GM12878 (cell line): ENCODE results near the gene PRMT1. TPM values are rescaled to one million over a fixed set of nuclear protein-coding genes. Genes with fewer than 3 reads are reported as not detected.

Experiments
- DPF2 ChIP-seq: fragments of 450-650 bp; IDR thresholded peaks from 2 replicates; pipeline ENCODE4 v1.6.1; 2017; ENCODE audit warnings: mild to moderate bottlenecking
- HSF1 ChIP-seq: fragments of 150-350 bp; IDR thresholded peaks from 2 replicates; pipeline ENCODE4 v1.6.1; 2014; ENCODE audit warnings: mild to moderate bottlenecking, low read depth, low read length
- RBBP5 ChIP-seq: fragments of 200-600 bp; sonication (generic); conservative IDR thresholded peaks from 2 replicates; pipeline ENCODE4 v1.6.1; 2016
- TARDBP ChIP-seq: IDR thresholded peaks from 2 replicates; pipeline ENCODE4 v1.6.1; 2016; ENCODE audit warnings: borderline replicate concordance
- TCF7 ChIP-seq: IDR thresholded peaks from 2 replicates; pipeline ENCODE4 v1.6.1; 2014; ENCODE audit warnings: antibody characterized with exemption, borderline replicate concordance
- microRNA-seq: library from miRNA; unstranded; fragments of <30 nt; microRNA quantifications from one replicate; pipeline ENCODE4, GENCODE V29; 2018
- polyA plus RNA-seq, 11 experiments: library from polyadenylated mRNA; depleted of rRNA in 4 of 11; unstranded in 6 of 11; stranded (reverse) in 5 of 11; fragments of >200 nt; fragmentation: Nextera tagmentation in 4 of 11; fragmentation: Illumina TruSeq in 1 of 11; extraction: Ambion mirVana in 4 of 11; extraction: Trizol in 1 of 11; gene quantifications; 1 replicate in 1 of 11; 2 replicates in 10 of 11; pipeline versions ENCODE4 v1.2.1 to v1.2.3, GENCODE V29; 2011 to 2016; ENCODE audit warnings: inconsistent platforms in 2 of 11, missing spikeins in 2 of 11, low read depth in 1 of 11
- small RNA-seq: library from RNA; depleted of rRNA; stranded (forward); fragments of <200 nt; gene quantifications from one replicate; pipeline ENCODE3, GENCODE V24; 2014
- total RNA-seq, 4 experiments: library from RNA; depleted of rRNA in 3 of 4; stranded (reverse); fragments of >200 nt in 3 of 4; fragmentation: Illumina TruSeq in 1 of 4; extraction: Trizol in 1 of 4; gene quantifications; 2 replicates each; pipeline versions ENCODE4 v1.2.1 to v1.2.3, GENCODE V29; 2013 to 2021

PRMT1 gene
- total and polyA plus RNA-seq, 10 of the 15 experiments (the other 5 are each of a cell fraction or from before 2014, with no cell fraction given), result 19.9 to 667 (median 444) TPM

GRCh38 chr19:49730166-49730565 lies 53.1 kb downstream of the PRMT1 start (continued):
- TF ChIP-seq TARDBP, result no peak
- TF ChIP-seq TCF7, result no peak
- TF ChIP-seq HSF1, result no peak
- TF ChIP-seq DPF2, result no peak
- TF ChIP-seq RBBP5, result no peak

Small RNA genes lying within 50 kb of the gene (microRNA-seq; reads per million reads assigned to microRNA genes)
- 0.56 reads per million for gene MIR5088

Small RNA genes lying within 50 kb of the gene (small RNA-seq; reads per million reads assigned to genes)
- 0.20 reads per million for gene MIR5088

Other genes starting within 250 kb of the PRMT1 start
Only the 7 nearest of the 26 such genes appear.
- 1.0 and 1.8 TPM in 2 replicates for gene RRAS, start 37.1 kb upstream of the PRMT1 start, total RNA-seq (2014; rRNA removed)
- 1.1 TPM in 2 replicates for gene RRAS, start 37.1 kb upstream of the PRMT1 start, total RNA-seq (2014; rRNA removed; fragmentation: Illumina TruSeq; extraction: Trizol)
- gene RRAS, start 37.1 kb upstream of the PRMT1 start, total RNA-seq (2021), result 1.3 and 1.8 TPM in 2 replicates
- 2.3 and 4.1 TPM in 2 replicates for gene RRAS, start 37.1 kb upstream of the PRMT1 start, polyA plus RNA-seq (2011; rRNA removed)
- gene RRAS, start 37.1 kb upstream of the PRMT1 start, polyA plus RNA-seq (2014; fragmentation: Illumina TruSeq; extraction: Trizol), result 1.1 TPM in 1 of 2 replicates, not detected in the other
- under 1 TPM; 0.24 to 0.29 TPM for gene RRAS, start 37.1 kb upstream of the PRMT1 start, polyA plus RNA-seq (2014; fragmentation: Nextera tagmentation; extraction: Ambion mirVana)
- gene RRAS, start 37.1 kb upstream of the PRMT1 start, polyA plus RNA-seq (2014; rRNA removed), result 4.0 and 5.8 TPM in 2 replicates
- 1 to 10 TPM; 1.9 to 2.2 TPM for gene RRAS, start 37.1 kb upstream of the PRMT1 start, polyA plus RNA-seq (2016; fragmentation: Nextera tagmentation; extraction: Ambion mirVana)
- gene SCAF1, start 35.1 kb upstream of the PRMT1 start, total RNA-seq (2014; rRNA removed), result 5.7 and 6.4 TPM in 2 replicates
- 2.5 and 3.5 TPM in 2 replicates for gene SCAF1, start 35.1 kb upstream of the PRMT1 start, total RNA-seq (2014; rRNA removed; fragmentation: Illumina TruSeq; extraction: Trizol)
- gene SCAF1, start 35.1 kb upstream of the PRMT1 start, total RNA-seq (2021), result 66.9 and 77.0 TPM in 2 replicates
- 1.3 and 2.1 TPM in 2 replicates for gene SCAF1, start 35.1 kb upstream of the PRMT1 start, polyA plus RNA-seq (2011; rRNA removed)
- 0.40 and 4.2 TPM in 2 replicates for gene SCAF1, start 35.1 kb upstream of the PRMT1 start, polyA plus RNA-seq (2014; fragmentation: Illumina TruSeq; extraction: Trizol)
- gene SCAF1, start 35.1 kb upstream of the PRMT1 start, polyA plus RNA-seq (2014; fragmentation: Nextera tagmentation; extraction: Ambion mirVana), result under 1 TPM; 0.18 to 0.24 TPM
- 12.2 and 18.5 TPM in 2 replicates for gene SCAF1, start 35.1 kb upstream of the PRMT1 start, polyA plus RNA-seq (2014; rRNA removed)
- gene SCAF1, start 35.1 kb upstream of the PRMT1 start, polyA plus RNA-seq (2016; fragmentation: Nextera tagmentation; extraction: Ambion mirVana), result 1 to 10 TPM; 7.1 to 9.3 TPM
- gene IRF3, start 11.4 kb upstream of the PRMT1 start, total RNA-seq (2014; rRNA removed), result 82.7 and 87.4 TPM in 2 replicates
- gene IRF3, start 11.4 kb upstream of the PRMT1 start, total RNA-seq (2014; rRNA removed; fragmentation: Illumina TruSeq; extraction: Trizol), result 39.2 and 41.7 TPM in 2 replicates
- 93.8 and 110 TPM in 2 replicates for gene IRF3, start 11.4 kb upstream of the PRMT1 start, total RNA-seq (2021)
- 39.9 and 68.7 TPM in 2 replicates for gene IRF3, start 11.4 kb upstream of the PRMT1 start, polyA plus RNA-seq (2011; rRNA removed)
- gene IRF3, start 11.4 kb upstream of the PRMT1 start, polyA plus RNA-seq (2014; fragmentation: Illumina TruSeq; extraction: Trizol), result 25.2 and 83.2 TPM in 2 replicates
- gene IRF3, start 11.4 kb upstream of the PRMT1 start, polyA plus RNA-seq (2014; fragmentation: Nextera tagmentation; extraction: Ambion mirVana), result 10 to 100 TPM in 1 of 2 experiments, 1 to 10 TPM in 1; 5.5 to 17.2 TPM
- gene IRF3, start 11.4 kb upstream of the PRMT1 start, polyA plus RNA-seq (2014; rRNA removed), result 109 and 140 TPM in 2 replicates
- 10 to 100 TPM; 51.1 to 58.1 TPM for gene IRF3, start 11.4 kb upstream of the PRMT1 start, polyA plus RNA-seq (2016; fragmentation: Nextera tagmentation; extraction: Ambion mirVana)
- gene BCL2L12, start 11.3 kb upstream of the PRMT1 start, total RNA-seq (2014; rRNA removed), result 48.7 and 66.9 TPM in 2 replicates
- 9.6 and 10.2 TPM in 2 replicates for gene BCL2L12, start 11.3 kb upstream of the PRMT1 start, total RNA-seq (2014; rRNA removed; fragmentation: Illumina TruSeq; extraction: Trizol)
- gene BCL2L12, start 11.3 kb upstream of the PRMT1 start, total RNA-seq (2021), result 81.9 and 83.5 TPM in 2 replicates
- gene BCL2L12, start 11.3 kb upstream of the PRMT1 start, polyA plus RNA-seq (2011; rRNA removed), result 19.4 and 34.0 TPM in 2 replicates
- gene BCL2L12, start 11.3 kb upstream of the PRMT1 start, polyA plus RNA-seq (2014; fragmentation: Illumina TruSeq; extraction: Trizol), result 26.2 and 28.9 TPM in 2 replicates
- gene BCL2L12, start 11.3 kb upstream of the PRMT1 start, polyA plus RNA-seq (2014; fragmentation: Nextera tagmentation; extraction: Ambion mirVana), result 1 to 10 TPM; 1.8 to 7.9 TPM
- 143 and 146 TPM in 2 replicates for gene BCL2L12, start 11.3 kb upstream of the PRMT1 start, polyA plus RNA-seq (2014; rRNA removed)
- gene BCL2L12, start 11.3 kb upstream of the PRMT1 start, polyA plus RNA-seq (2016; fragmentation: Nextera tagmentation; extraction: Ambion mirVana), result 100 to 1,000 TPM in 1 of 2 experiments, 10 to 100 TPM in 1; 90.3 to 102 TPM
- gene ADM5, start 12.3 kb downstream of the PRMT1 start, total RNA-seq (2014; rRNA removed), result 1.6 and 2.1 TPM in 2 replicates
- gene ADM5, start 12.3 kb downstream of the PRMT1 start, total RNA-seq (2014; rRNA removed; fragmentation: Illumina TruSeq; extraction: Trizol), result 0.81 and 0.92 TPM in 2 replicates
- 4.5 and 5.4 TPM in 2 replicates for gene ADM5, start 12.3 kb downstream of the PRMT1 start, total RNA-seq (2021)
- 0.55 and 1.6 TPM in 2 replicates for gene ADM5, start 12.3 kb downstream of the PRMT1 start, polyA plus RNA-seq (2011; rRNA removed)
- gene ADM5, start 12.3 kb downstream of the PRMT1 start, polyA plus RNA-seq (2014; fragmentation: Illumina TruSeq; extraction: Trizol), result 0.29 and 1.2 TPM in 2 replicates
- under 1 TPM in 1 of 2 experiments, not detected in 1; 0.05 TPM for gene ADM5, start 12.3 kb downstream of the PRMT1 start, polyA plus RNA-seq (2014; fragmentation: Nextera tagmentation; extraction: Ambion mirVana)
- 6.0 and 6.4 TPM in 2 replicates for gene ADM5, start 12.3 kb downstream of the PRMT1 start, polyA plus RNA-seq (2014; rRNA removed)
- gene ADM5, start 12.3 kb downstream of the PRMT1 start, polyA plus RNA-seq (2016; fragmentation: Nextera tagmentation; extraction: Ambion mirVana), result under 1 TPM; 0.76 to 0.78 TPM
- gene CPT1C, start 13.8 kb downstream of the PRMT1 start, total RNA-seq (2014; rRNA removed), result 0.54 and 0.56 TPM in 2 replicates
- 0.04 TPM in 1 of 2 replicates, not detected in the other for gene CPT1C, start 13.8 kb downstream of the PRMT1 start, total RNA-seq (2014; rRNA removed; fragmentation: Illumina TruSeq; extraction: Trizol)
- gene CPT1C, start 13.8 kb downstream of the PRMT1 start, total RNA-seq (2021), result 0.21 and 0.80 TPM in 2 replicates
- not detected in 2 replicates for gene CPT1C, start 13.8 kb downstream of the PRMT1 start, polyA plus RNA-seq (2011; rRNA removed)
- gene CPT1C, start 13.8 kb downstream of the PRMT1 start, polyA plus RNA-seq (2014; fragmentation: Illumina TruSeq; extraction: Trizol), result 0.26 and 0.71 TPM in 2 replicates
- not detected for gene CPT1C, start 13.8 kb downstream of the PRMT1 start, polyA plus RNA-seq (2014; fragmentation: Nextera tagmentation; extraction: Ambion mirVana)
- 0.29 and 0.57 TPM in 2 replicates for gene CPT1C, start 13.8 kb downstream of the PRMT1 start, polyA plus RNA-seq (2014; rRNA removed)
- gene CPT1C, start 13.8 kb downstream of the PRMT1 start, polyA plus RNA-seq (2016; fragmentation: Nextera tagmentation; extraction: Ambion mirVana), result under 1 TPM; 0.20 to 0.21 TPM
- gene TSKS, start 86.0 kb downstream of the PRMT1 start, total RNA-seq (2014; rRNA removed), result not detected in 2 replicates
- not detected in 2 replicates for gene TSKS, start 86.0 kb downstream of the PRMT1 start, total RNA-seq (2014; rRNA removed; fragmentation: Illumina TruSeq; extraction: Trizol)
- not detected in 2 replicates for gene TSKS, start 86.0 kb downstream of the PRMT1 start, total RNA-seq (2021)
- gene TSKS, start 86.0 kb downstream of the PRMT1 start, polyA plus RNA-seq (2011; rRNA removed), result not detected in 2 replicates
- not detected in 2 replicates for gene TSKS, start 86.0 kb downstream of the PRMT1 start, polyA plus RNA-seq (2014; fragmentation: Illumina TruSeq; extraction: Trizol)
- gene TSKS, start 86.0 kb downstream of the PRMT1 start, polyA plus RNA-seq (2014; fragmentation: Nextera tagmentation; extraction: Ambion mirVana), result not detected
- gene TSKS, start 86.0 kb downstream of the PRMT1 start, polyA plus RNA-seq (2014; rRNA removed), result 0.08 TPM in 1 of 2 replicates, not detected in the other
- gene TSKS, start 86.0 kb downstream of the PRMT1 start, polyA plus RNA-seq (2016; fragmentation: Nextera tagmentation; extraction: Ambion mirVana), result not detected